Urothelium cell line (cell line): ENCODE measurements around the gene FFAR3.

ENCODE experiments used
- DNase-seq: peaks from one replicate; pipeline ENCODE4 v3.0.0; 2011; ENCODE audit warnings: low spot score, mixed read lengths
- FAIRE-seq: peaks from 2 replicates; lab custom pipeline; 2011; peaks lifted over from hg19 to GRCh38; lab: Jason Lieb, UNC

The FFAR3 gene

GRCh38 chr19:35330475-35330874, 27.8 kb upstream of the FFAR3 start:
- DNase-seq (no peak), FAIRE-seq (no peak)

GRCh38 chr19:35331551-35332214, 26.6 kb upstream of the FFAR3 start:
- FAIRE-seq (no peak), DNase-seq (no peak)

DNA sequence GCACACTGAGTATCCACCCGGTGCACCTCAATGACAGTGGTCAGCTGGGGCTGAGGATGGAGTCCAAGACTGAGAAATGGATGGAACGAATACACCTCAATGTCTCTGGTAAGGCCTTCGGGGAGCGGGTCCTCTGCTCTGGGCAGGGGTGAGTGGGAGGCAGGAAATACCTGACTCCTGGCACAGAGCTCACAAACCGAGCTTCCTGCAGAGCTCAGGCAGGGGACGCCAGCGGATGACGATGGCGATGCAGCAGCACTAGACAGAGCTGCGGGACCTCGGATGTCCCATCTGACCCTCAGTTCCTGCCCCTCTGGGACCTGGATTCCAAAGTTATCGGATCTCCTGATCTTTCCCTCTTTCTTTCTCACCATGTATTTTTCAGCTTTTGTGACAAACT, 25.4 kb upstream of the FFAR3 start:
- DNase-seq, result no peak
- FAIRE-seq, result no peak

- no peak for DNase-seq
- no peak for FAIRE-seq
Observed at GRCh38 chr19:35334144-35334753, 24.0 kb upstream of the FFAR3 start.

- FAIRE-seq (no peak), DNase-seq (no peak)
Observed at GRCh38 chr19:35336166-35336955, 21.9 kb upstream of the FFAR3 start.

- DNase-seq, result no peak
- FAIRE-seq, result no peak
Observed at GRCh38 chr19:35337097-35337983, 20.9 kb upstream of the FFAR3 start.

- DNase-seq (no peak), FAIRE-seq (no peak)
Observed at GRCh38 chr19:35337984-35338296, 20.3 kb upstream of the FFAR3 start.

DNA sequence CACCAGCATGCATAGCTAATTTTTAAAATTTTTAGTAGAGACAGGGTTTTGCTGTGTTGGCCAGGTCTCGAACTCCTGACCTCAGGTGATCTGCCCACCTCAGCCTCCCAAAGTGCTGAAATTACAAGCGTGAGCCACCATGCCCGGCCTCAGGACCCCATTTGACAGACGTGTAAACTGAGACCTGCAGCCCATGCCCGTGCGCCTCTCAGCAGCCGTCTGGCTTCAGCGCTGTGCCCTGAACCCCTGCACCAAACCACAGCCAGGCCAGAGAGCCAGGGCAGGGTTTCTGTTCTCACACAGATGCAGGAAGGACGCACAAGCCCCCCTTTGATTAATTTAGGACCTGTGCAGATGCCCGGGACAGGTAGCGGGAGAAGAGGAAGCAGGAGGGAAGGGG, 17.8 kb upstream of the FFAR3 start:
- no peak for DNase-seq
- no peak for FAIRE-seq

DNA sequence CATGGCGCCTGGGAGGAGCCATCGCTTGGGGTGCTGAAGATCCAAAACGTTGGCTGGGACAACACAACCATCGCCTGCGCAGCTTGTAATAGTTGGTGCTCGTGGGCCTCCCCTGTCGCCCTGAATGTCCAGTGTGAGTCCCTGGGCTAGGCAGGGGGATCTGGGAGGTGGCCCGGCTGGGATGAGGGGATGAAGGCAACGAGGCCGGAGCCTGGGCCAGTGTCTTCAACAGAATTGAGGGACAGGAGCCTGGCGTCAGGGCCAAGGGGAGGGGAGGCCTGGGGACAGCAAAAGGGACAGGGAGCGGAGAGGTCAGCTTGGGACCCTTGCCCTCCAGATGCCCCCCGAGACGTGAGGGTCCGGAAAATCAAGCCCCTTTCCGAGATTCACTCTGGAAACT, 17.3 kb upstream of the FFAR3 start:
- DNase-seq, result no peak
- no peak for FAIRE-seq

DNA sequence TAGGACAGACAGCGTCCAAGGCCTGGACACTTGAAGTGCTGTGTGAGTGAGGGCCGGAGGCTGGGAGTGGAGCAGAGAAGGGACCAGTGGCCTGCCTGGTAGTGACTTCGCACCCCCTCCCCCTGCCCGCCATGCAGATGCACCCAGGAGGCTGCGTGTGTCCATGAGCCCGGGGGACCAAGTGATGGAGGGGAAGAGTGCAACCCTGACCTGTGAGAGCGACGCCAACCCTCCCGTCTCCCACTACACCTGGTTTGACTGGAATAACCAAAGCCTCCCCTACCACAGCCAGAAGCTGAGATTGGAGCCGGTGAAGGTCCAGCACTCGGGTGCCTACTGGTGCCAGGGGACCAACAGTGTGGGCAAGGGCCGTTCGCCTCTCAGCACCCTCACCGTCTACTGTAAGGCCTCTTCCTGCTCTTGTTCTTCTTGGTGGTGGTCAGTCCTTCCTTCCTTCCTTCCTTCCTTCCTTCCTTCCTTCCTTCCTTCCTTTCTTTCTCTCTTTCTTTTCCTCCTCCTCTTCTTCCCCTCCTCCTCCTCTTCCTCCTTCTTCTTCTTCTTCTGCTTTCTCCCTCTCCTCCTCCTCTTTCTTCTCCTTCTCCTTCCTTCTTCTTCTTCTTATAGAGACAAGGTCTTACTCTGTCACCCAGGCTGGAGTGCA, 16.6 kb upstream of the FFAR3 start:
- DNase-seq (no peak), FAIRE-seq (no peak)

GRCh38 chr19:35342430-35342829, 15.8 kb upstream of the FFAR3 start:
- FAIRE-seq, result no peak
- no peak for DNase-seq

GRCh38 chr19:35344511-35345031, 13.7 kb upstream of the FFAR3 start:
- DNase-seq, result no peak
- FAIRE-seq, result no peak

DNA sequence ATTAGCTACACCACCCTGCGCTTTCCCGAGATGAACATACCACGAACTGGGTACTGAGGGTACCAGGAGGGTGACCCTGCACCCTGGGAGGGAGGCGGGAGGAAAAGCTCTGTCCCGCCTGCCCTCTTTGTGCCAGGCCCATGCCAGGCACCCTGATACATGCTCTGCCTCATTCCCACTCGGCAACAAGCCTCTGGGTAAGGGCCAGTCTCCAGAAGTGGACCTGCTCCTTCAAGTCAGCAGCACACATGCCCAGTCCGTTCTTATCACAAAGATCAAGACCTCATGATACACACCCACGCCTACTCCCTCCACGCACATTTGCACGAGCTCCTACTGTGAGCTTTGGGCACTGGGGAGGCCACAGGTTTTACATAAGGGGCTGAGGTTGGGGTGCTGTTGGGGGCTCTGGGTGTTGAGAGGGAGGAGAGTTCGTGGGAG, 12.6 kb upstream of the FFAR3 start:
- no peak for DNase-seq
- FAIRE-seq, result no peak

GRCh38 chr19:35346193-35347052, 11.8 kb upstream of the FFAR3 start:
- DNase-seq (no peak), FAIRE-seq (no peak)

- DNase-seq (no peak), FAIRE-seq (no peak)
Observed at GRCh38 chr19:35347171-35347929, 10.9 kb upstream of the FFAR3 start, which contains the start of gene FFAR1. Gene FFAR1, plus strand, starts transcription at chr19:35347902. Its CDS starts 3,650 bp downstream, at chr19:35351552.

DNA sequence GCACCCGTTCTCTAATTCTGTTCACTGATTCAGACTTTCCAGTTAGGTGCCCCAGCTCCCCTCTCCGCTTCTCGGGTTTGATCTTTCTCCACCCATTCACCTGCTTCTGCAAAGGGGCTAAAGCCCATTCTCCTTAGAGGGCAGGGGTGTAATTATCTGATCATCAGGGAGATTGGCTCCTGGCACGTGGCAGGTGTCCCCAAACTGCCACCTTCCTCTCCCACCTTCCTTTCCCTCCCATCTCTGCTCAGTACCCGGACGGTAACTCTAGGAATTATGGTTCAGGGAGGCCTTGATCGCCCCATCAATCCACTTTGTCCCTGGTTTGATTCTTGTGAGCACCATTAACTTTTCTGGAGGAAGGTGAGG, 10.3 kb upstream of the FFAR3 start:
- FAIRE-seq, result no peak
- no peak for DNase-seq

DNA sequence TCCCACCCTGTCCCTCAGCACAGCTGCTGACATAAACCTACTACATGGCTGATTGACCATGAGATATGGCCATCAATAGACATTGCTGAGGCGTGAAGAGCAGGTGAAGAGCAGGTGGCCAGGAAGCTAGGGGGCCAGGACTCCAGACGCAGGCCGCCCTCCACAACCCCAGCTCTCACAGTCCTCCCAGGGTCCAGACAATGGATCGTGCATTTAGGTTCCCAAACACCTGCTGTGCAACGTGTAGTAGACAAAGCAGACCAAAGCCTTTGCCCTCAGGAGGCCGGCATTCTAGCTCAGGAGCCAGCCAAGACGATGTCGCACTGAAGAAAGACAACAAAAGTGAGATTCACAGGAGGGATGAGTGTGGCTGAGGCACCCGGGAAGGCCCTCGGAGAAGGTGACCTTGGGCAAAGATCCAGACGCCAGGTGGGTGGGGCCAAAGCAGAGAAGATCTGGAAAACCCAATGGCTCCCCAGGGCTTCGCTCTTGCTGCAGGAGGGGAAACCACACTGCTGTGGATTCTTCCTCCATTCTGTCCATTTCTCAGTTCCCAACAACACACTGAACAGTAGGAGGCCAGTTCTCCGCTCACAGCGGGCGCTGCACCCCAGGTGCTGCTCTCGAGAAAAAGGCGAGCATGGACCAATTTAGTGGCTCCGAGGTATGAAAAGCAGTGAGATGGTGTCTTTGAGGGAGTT, 9.2 kb upstream of the FFAR3 start:
- no peak for FAIRE-seq
- DNase-seq, result no peak
